ENCODE measurements around the gene HBS1L. TPM values are rescaled to one million over a fixed set of nuclear protein-coding genes. Genes with fewer than 3 reads are reported as not detected.

The HBS1L gene
- total RNA-seq, 1 experiment from 2014 or later: 97.0 TPM

DNA sequence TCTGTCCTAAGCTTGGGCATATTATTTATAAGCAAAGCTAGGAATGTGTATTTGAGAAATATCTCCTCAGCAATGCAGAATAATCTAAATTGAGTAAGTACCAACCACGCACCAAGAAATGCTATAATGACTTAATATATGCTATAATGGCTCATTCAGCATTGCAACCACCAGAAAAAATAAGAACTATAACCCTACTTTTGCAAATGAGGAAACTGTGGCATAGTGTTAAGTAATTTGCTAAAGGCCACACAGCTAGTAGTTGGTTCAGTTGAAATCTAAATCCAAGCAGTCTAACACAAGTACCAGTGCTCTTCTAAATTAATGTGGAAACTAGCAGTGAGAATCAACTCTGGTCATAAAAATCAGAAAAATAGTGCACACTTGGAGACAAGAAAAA is 35.7 kb downstream of the HBS1L start:
- H3K27me3 Mint-ChIP-seq (ENCODE audit: insufficient read depth, unreplicated experiment): no peaks in the 10 kb centered on the region
- H3K4me1 Mint-ChIP-seq (ENCODE audit: insufficient read depth, unreplicated experiment): no peaks in the 10 kb centered on the region
- H3K4me3 Mint-ChIP-seq (ENCODE audit: unreplicated experiment): no peak overlapping the region
- ChIA-PET CTCF (interaction anchor here (0.7 kb wide), 1 partner anchor 111 kb away, joined by 4 read pairs; no protein-coding TSS in a partner anchor), POLR2A (no interaction called here)
- no peak overlapping the region for H3K27ac Mint-ChIP-seq (ENCODE audit: low read depth, unreplicated experiment)
- no peak for DNase-seq (ENCODE audit: unreplicated experiment)
- H3K36me3 Mint-ChIP-seq (ENCODE audit: insufficient read depth, unreplicated experiment): no peaks in the 10 kb centered on the region
- H3K9me3 Mint-ChIP-seq (ENCODE audit: unreplicated experiment): no peaks in the 10 kb centered on the region
- intact Hi-C loops (cut with micrococcal nuclease): no loop called here
- TF ChIP-seq, protein P1, sequence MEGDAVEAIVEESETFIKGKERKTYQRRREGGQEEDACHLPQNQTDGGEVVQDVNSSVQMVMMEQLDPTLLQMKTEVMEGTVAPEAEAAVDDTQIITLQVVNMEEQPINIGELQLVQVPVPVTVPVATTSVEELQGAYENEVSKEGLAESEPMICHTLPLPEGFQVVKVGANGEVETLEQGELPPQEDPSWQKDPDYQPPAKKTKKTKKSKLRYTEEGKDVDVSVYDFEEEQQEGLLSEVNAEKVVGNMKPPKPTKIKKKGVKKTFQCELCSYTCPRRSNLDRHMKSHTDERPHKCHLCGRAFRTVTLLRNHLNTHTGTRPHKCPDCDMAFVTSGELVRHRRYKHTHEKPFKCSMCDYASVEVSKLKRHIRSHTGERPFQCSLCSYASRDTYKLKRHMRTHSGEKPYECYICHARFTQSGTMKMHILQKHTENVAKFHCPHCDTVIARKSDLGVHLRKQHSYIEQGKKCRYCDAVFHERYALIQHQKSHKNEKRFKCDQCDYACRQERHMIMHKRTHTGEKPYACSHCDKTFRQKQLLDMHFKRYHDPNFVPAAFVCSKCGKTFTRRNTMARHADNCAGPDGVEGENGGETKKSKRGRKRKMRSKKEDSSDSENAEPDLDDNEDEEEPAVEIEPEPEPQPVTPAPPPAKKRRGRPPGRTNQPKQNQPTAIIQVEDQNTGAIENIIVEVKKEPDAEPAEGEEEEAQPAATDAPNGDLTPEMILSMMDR (IDR thresholded peaks at IDR 0.05; ENCODE audit: unreplicated experiment): no peak
- no TSS peak for BruUV-seq (replicated peaks)

DNA sequence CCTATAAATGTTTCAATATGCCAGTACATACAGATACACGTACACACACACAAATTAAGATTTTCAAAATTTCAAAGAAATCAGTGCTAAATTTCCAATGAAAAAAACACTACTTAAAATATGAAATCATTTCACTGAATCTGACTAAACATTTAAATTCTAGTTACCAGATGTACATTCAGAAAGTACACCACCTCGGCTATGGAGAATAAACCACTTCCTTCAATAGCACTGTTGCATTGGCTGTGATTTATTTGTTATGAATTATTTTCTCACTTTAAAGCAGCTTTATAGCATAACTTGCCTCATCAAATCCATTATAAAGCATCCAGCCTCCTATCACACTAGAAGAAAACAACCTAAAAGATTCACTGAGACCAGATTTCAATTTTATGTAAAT is 36.6 kb downstream of the HBS1L start:
- intact Hi-C loops (cut with micrococcal nuclease): no loop called here
- Mint-ChIP-seq H3K27ac (ENCODE audit: low read depth, unreplicated experiment) (no peak overlapping the region), H3K4me1 (ENCODE audit: insufficient read depth, unreplicated experiment) (no peaks in the 10 kb centered on the region), H3K36me3 (ENCODE audit: insufficient read depth, unreplicated experiment) (no peaks in the 10 kb centered on the region), H3K4me3 (ENCODE audit: unreplicated experiment) (no peak overlapping the region), H3K9me3 (ENCODE audit: unreplicated experiment) (no peaks in the 10 kb centered on the region), H3K27me3 (ENCODE audit: insufficient read depth, unreplicated experiment) (no peaks in the 10 kb centered on the region)
- POLR2A ChIA-PET: no interaction called here
- no TSS peak for BruUV-seq (replicated peaks)
- DNase-seq (ENCODE audit: unreplicated experiment): no peak
- TF ChIP-seq, protein P1 (IDR thresholded peaks at IDR 0.05; ENCODE audit: unreplicated experiment): no peak
- CTCF ChIA-PET: interaction anchor here (0.5 kb wide), 1 partner anchor 954 kb away, joined by 3 read pairs; no protein-coding TSS in a partner anchor

DNA sequence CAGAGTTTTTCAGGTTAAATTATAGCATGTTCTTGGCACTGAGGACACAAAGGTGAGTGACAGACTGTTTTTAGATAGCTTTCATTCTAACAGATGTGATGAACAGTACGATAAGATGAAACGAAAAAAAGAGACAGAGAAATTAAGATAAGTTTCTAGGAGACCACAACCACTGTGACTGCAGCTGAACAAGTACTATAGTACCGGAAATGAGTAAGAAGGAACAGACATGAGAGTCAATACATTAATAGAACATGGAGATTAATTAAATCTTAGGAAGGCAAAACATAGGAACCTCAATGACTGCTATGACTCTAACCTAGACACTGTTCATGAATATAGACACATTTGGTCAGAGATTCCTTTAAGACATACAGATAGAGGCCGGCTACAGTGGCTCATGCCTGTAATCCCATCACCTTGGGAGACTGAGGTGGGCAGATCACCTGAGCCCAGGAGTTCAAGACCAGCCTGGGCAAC is 40.2 kb downstream of the HBS1L start:
- Mint-ChIP-seq H3K27me3 (ENCODE audit: insufficient read depth, unreplicated experiment) (no peaks in the 10 kb centered on the region), H3K9me3 (ENCODE audit: unreplicated experiment) (no peaks in the 10 kb centered on the region), H3K36me3 (ENCODE audit: insufficient read depth, unreplicated experiment) (peaks cover 13% of the 10 kb centered on the region), H3K27ac (ENCODE audit: low read depth, unreplicated experiment) (no peak overlapping the region), H3K4me1 (ENCODE audit: insufficient read depth, unreplicated experiment) (no peaks in the 10 kb centered on the region), H3K4me3 (ENCODE audit: unreplicated experiment) (no peak overlapping the region)
- POLR2A ChIA-PET: no interaction called here
- no peak for DNase-seq (ENCODE audit: unreplicated experiment)
- TF ChIP-seq, protein P1 (IDR thresholded peaks at IDR 0.05; ENCODE audit: unreplicated experiment): no peak
- CTCF ChIA-PET: no interaction called here
- no TSS peak for BruUV-seq (replicated peaks)
- intact Hi-C loops (cut with micrococcal nuclease): no loop called here

DNA sequence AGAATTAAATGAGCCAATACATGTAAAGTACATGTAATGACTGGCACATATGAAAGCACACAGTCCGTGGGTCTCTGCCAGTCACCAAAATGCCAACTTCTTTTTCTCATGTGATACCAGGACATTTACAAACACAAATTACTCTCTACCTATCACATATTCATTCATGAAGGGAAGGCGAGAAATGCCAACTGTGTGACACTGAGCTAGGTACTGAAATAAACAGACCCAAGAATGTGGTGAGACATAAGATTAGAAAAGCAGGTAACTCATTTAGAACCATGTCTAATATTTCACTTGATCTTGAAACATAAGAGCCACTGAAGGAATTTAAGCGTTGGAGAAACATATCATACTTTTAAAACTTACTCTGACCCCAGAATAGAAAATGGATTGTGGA is 41.4 kb downstream of the HBS1L start:
- CTCF ChIA-PET: interaction anchor here (0.8 kb wide), 1 partner anchor 83 kb away, joined by 3 read pairs; no protein-coding TSS in a partner anchor
- no peaks in the 10 kb centered on the region for H3K9me3 Mint-ChIP-seq (ENCODE audit: unreplicated experiment)

More for the DNA sequence above, 41.4 kb downstream of the HBS1L start:
- Mint-ChIP-seq H3K4me1 (ENCODE audit: insufficient read depth, unreplicated experiment) (no peaks in the 10 kb centered on the region), H3K27me3 (ENCODE audit: insufficient read depth, unreplicated experiment) (no peaks in the 10 kb centered on the region), H3K4me3 (ENCODE audit: unreplicated experiment) (no peak overlapping the region), H3K36me3 (ENCODE audit: insufficient read depth, unreplicated experiment) (peaks cover 13% of the 10 kb centered on the region), H3K27ac (ENCODE audit: low read depth, unreplicated experiment) (peak overlapping the region; percentile 24)
- DNase-seq (ENCODE audit: unreplicated experiment): no peak
- TF ChIP-seq, protein P1 (IDR thresholded peaks at IDR 0.05; ENCODE audit: unreplicated experiment): no peak
- POLR2A ChIA-PET: no interaction called here
- no TSS peak for BruUV-seq (replicated peaks)
- intact Hi-C loops (cut with micrococcal nuclease): no loop called here
